GM20431 (cell line): ENCODE data around the gene DCLRE1A.
"Not testable (repeated sequence)": the region's sequence is repeated elsewhere in the genome, so short reads cannot be mapped to it uniquely, and the experiment has no call there.

ENCODE experiments used
- in situ Hi-C: fragments of 300-500 bp; cut with MseI, MboI; formaldehyde crosslinking; loops from one replicate; pipeline ENCODE4 v1.15.0; 2020; ENCODE audit warnings: low sequenced_read_pairs; ENCODE audit not compliant: unreplicated experiment

The DCLRE1A gene

GRCh38 chr10:113859261-113859660, 5.4 kb upstream of the DCLRE1A start:
- in situ Hi-C loops: no loop called here

GRCh38 chr10:113858541-113858940, 4.7 kb upstream of the DCLRE1A start:
- in situ Hi-C loops: no loop called here

GRCh38 chr10:113857210-113857609, 3.3 kb upstream of the DCLRE1A start:
- in situ Hi-C loops: no loop called here

GRCh38 chr10:113856563-113856962, 2.7 kb upstream of the DCLRE1A start:
- in situ Hi-C loops: no loop called here

GRCh38 chr10:113854761-113855588, 1.1 kb upstream of the DCLRE1A start:
- in situ Hi-C loops: no loop called here

GRCh38 chr10:113853578-113854012, 287 bp downstream of the DCLRE1A start:
- in situ Hi-C loops: no loop called here

GRCh38 chr10:113849946-113850345, 3.9 kb downstream of the DCLRE1A start:
- in situ Hi-C loops: no loop called here

- in situ Hi-C loops: no loop called here
These were observed 4.6 kb downstream of the DCLRE1A start for GRCh38 chr10:113849140-113849803.

DNA sequence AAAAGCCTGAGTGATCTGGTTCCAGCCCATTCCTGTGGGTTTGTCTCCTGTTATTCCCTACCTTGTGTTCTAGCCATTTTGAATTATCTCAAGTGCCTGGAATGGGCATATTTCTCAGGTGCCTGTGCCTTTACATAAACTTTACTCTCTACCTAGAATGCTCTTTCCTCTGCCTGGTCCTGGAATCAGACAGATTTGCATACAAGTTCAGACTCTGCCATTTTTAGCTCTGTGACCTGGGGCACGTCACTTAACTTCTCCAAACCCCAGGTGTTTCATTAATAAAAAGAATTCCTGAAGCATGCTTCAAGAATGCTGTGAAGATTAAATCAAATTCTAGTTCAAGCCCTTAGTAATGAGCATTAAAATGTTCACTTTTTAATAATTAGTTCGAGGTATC, 7.8 kb downstream of the DCLRE1A start:
- in situ Hi-C loops: no loop called here

- in situ Hi-C loops: no loop called here
These were observed 9.9 kb downstream of the DCLRE1A start for GRCh38 chr10:113843972-113844485.

GRCh38 chr10:113842171-113842570, 11.7 kb downstream of the DCLRE1A start:
- in situ Hi-C loops: no loop called here

- in situ Hi-C loops: not testable (repeated sequence)
These were observed 25.3 kb downstream of the DCLRE1A start for GRCh38 chr10:113828567-113828966.

DNA sequence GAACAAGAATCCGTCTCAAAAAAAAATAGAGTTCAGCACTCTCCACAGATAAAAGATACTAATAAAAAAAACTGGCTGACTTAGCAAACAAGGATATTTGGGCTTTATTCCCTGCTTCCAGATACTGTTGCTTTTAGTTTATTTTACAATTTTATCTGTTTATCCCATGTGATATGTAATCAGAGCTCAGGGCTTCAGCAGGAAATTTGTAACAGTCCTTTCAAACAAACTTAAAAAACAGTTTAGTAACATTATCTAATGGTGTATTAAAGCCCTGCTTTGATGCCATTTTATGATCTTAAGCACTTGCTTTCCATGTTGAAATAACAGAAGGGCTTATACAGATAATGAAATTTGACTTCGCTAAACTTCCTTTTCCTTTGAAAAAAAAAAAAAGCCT, 28.1 kb downstream of the DCLRE1A start:
- in situ Hi-C loops: no loop called here

- in situ Hi-C loops: no loop called here
These were observed 30.5 kb downstream of the DCLRE1A start for GRCh38 chr10:113823389-113823788.

DNA sequence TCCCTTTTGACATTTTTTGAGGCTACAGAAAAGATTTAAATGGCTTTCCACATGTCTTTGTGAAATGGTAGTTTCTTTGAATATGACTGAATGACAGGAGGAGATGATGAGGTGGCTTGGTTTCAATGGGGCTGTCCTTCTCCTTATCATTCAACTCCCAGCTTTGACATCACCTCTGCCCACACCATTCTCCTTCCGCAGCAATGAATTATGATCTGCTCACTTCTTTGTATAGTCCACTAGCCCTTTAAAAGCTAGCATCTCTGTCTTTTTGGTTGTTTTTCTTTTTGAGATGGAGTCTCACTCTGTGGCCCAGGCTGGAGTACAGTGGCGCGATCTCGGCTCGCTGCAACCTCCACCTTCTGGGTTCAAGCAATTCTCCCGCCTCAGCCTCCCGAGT, 31.7 kb downstream of the DCLRE1A start:
- in situ Hi-C loops: no loop called here

- in situ Hi-C loops: not testable (repeated sequence)
These were observed 32.6 kb downstream of the DCLRE1A start for GRCh38 chr10:113821306-113821705.

GRCh38 chr10:113820507-113820906, 33.4 kb downstream of the DCLRE1A start:
- in situ Hi-C loops: no loop called here

- in situ Hi-C loops: no loop called here
These were observed 33.9 kb downstream of the DCLRE1A start for GRCh38 chr10:113819989-113820388.

- in situ Hi-C loops: not testable (repeated sequence)
These were observed 39.2 kb downstream of the DCLRE1A start for GRCh38 chr10:113814700-113815099.

GRCh38 chr10:113808168-113808567, 45.7 kb downstream of the DCLRE1A start:
- in situ Hi-C loops: no loop called here

DNA sequence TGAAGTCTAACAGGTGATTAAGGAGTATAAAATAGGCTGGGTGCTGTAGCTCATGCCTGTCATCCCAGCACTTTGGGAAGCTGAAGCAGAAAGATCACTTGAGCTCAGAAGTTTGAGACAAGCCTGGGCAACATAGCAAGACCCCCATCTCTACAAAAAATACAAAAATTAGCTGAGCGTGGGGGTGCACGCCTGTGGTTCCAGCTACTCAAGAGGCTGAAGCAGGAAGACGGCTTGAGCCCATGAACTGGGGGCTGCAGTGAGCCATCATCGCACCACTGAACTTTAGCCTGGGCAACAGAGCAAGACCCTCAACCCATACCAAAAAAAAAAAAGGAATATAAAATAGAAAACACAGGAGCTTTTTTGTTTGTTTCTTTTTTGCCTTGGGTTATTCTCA, 47.4 kb downstream of the DCLRE1A start:
- in situ Hi-C loops: no loop called here
